ENCODE results near the gene GDI1. TPM values are rescaled to one million over a fixed set of nuclear protein-coding genes. Genes with fewer than 3 reads are reported as not detected.
"Not testable (repeated sequence)": the region's sequence is repeated elsewhere in the genome, so short reads cannot be mapped to it uniquely, and the experiment has no call there.

GDI1 gene
- total RNA-seq = 194 and 199 TPM in 2 replicates
- 65.2 TPM for total RNA-seq (2013)
- polyA plus RNA-seq = 311 and 436 TPM in 2 replicates
- polyA minus RNA-seq = 49.6 and 109 TPM in 2 replicates

GRCh38 chrX:154436983-154437752 is at the start of gene GDI1:
GDI1 (plus strand) TSS chrX:154437154; CDS start chrX:154437255, 101 bp downstream.
- peak within 1 kb of the TSS; percentile 64 for H3K9ac ChIP-seq (ENCODE audit: low read length)
- ChIA-PET CTCF (no interaction called here), POLR2A (interaction anchor here (0.9 to 1.6 kb wide), 2 partner anchors 16 to 39 kb away, joined by 3 read pairs; partner anchors contain the start of gene RPL10)
- peak within 1 kb of the TSS; percentile 80 for H3K4me2 ChIP-seq (replicated peaks; ENCODE audit: low read depth, low read length, poor library complexity, severe bottlenecking)
- H3K79me2 ChIP-seq (ENCODE audit: control insufficient read depth, insufficient read depth, low read length) = peaks cover 27% of the 10 kb centered on the region
- H3K4me3 Mint-ChIP-seq = peak within 1 kb of the TSS; percentile 84
- peaks cover 6% of the 10 kb centered on the region for H4K20me1 ChIP-seq (ENCODE audit: control insufficient read depth, insufficient read depth, low read length, poor library complexity, severe bottlenecking)
- no peaks in the 10 kb centered on the region for H3K27me3 Mint-ChIP-seq
- intact Hi-C loops (cut with micrococcal nuclease) = loop anchor here (1.0 kb wide), 1 partner anchor 9 kb away; the partner anchor contains the start of gene ATP6AP1
- peaks cover 13% of the 10 kb centered on the region for H3K4me1 Mint-ChIP-seq
- H3K27ac Mint-ChIP-seq = peak within 1 kb of the TSS; percentile 92
- peak; percentile 85 for DNase-seq
- H3K27me3 ChIP-seq (replicated peaks in 1 of 4; ENCODE audit: control extremely low read depth in 1 of 4, control insufficient read depth in 3 of 4, insufficient read depth in 4 of 4, low read length in 3 of 4) = no peaks in the 10 kb centered on the region
- H3K36me3 ChIP-seq (replicated peaks in 1 of 2; ENCODE audit: control extremely low read depth in 1 of 2, control insufficient read depth in 1 of 2, extremely low read depth in 1 of 2, insufficient read depth in 2 of 2, low read length in 1 of 2) = peaks cover 0 to 19% of the 10 kb centered on the region in 2 experiments
- no peaks in the 10 kb centered on the region for H3K9me3 ChIP-seq (ENCODE audit: control extremely low read depth in 1 of 3, control insufficient read depth in 2 of 3, insufficient read depth in 1 of 3, low read length in 2 of 3)
- H3K9me3 Mint-ChIP-seq (ENCODE audit: insufficient read depth) = no peaks in the 10 kb centered on the region
- peak within 1 kb of the TSS; percentile 9 to 65 (median 61) for H3K4me3 ChIP-seq (ENCODE audit: control extremely low read depth in 1 of 5, extremely low read depth in 1 of 5, insufficient read depth in 1 of 5, low read depth in 2 of 5, low read length in 4 of 5)
- TF ChIP-seq CTCF (IDR thresholded peaks at IDR 0.05) (no peak), EZH2 (IDR thresholded peaks at IDR 0.05; ENCODE audit: borderline replicate concordance, insufficient read depth, low read depth, low read length, poor library complexity, severe bottlenecking) (no peak)
- WGBS (ENCODE audit: insufficient coverage) = under 1% methylated on average over 59 of the region's 93 CpGs
- ATAC-seq (ENCODE audit: low read depth) = peak; percentile 69
- H3K4me1 ChIP-seq (ENCODE audit: control insufficient read depth in 2 of 2, insufficient read depth in 2 of 2, low read length in 2 of 2) = peaks cover 10 to 19% of the 10 kb centered on the region in 2 donors
- H2AFZ ChIP-seq (ENCODE audit: insufficient read depth, low read depth, low read length, poor library complexity, severe bottlenecking) = peak within 1 kb of the TSS; percentile 68
- H3K27ac ChIP-seq (ENCODE audit: low read length in 2 of 2) = peak within 1 kb of the TSS; percentile 59 to 80

GRCh38 chrX:154388094-154388493 is 48.9 kb upstream of the GDI1 start:
- H4K20me1 ChIP-seq (ENCODE audit: control insufficient read depth, insufficient read depth, low read length, poor library complexity, severe bottlenecking); H3K4me2 ChIP-seq (replicated peaks; ENCODE audit: low read depth, low read length, poor library complexity, severe bottlenecking); DNase-seq; H3K4me3 ChIP-seq (ENCODE audit: control extremely low read depth in 1 of 5, extremely low read depth in 1 of 5, insufficient read depth in 1 of 5, low read depth in 2 of 5, low read length in 4 of 5); CTCF ChIA-PET; H3K4me3 Mint-ChIP-seq; POLR2A ChIA-PET; H3K27ac Mint-ChIP-seq; H3K36me3 ChIP-seq (replicated peaks in 1 of 2; ENCODE audit: control extremely low read depth in 1 of 2, control insufficient read depth in 1 of 2, extremely low read depth in 1 of 2, insufficient read depth in 2 of 2, low read length in 1 of 2); H3K9me3 ChIP-seq (ENCODE audit: control extremely low read depth in 1 of 3, control insufficient read depth in 2 of 3, insufficient read depth in 1 of 3, low read length in 2 of 3); H3K9me3 Mint-ChIP-seq (ENCODE audit: insufficient read depth); H3K27me3 ChIP-seq (replicated peaks in 1 of 4; ENCODE audit: control extremely low read depth in 1 of 4, control insufficient read depth in 3 of 4, insufficient read depth in 4 of 4, low read length in 3 of 4); H3K4me1 Mint-ChIP-seq; H3K27me3 Mint-ChIP-seq; H3K9ac ChIP-seq (ENCODE audit: low read length); H3K27ac ChIP-seq (ENCODE audit: low read length in 2 of 2); H3K79me2 ChIP-seq (ENCODE audit: control insufficient read depth, insufficient read depth, low read length); intact Hi-C loops (cut with micrococcal nuclease); H2AFZ ChIP-seq (ENCODE audit: insufficient read depth, low read depth, low read length, poor library complexity, severe bottlenecking); H3K4me1 ChIP-seq (ENCODE audit: control insufficient read depth in 2 of 2, insufficient read depth in 2 of 2, low read length in 2 of 2): not testable (repeated sequence)
- no CpG with 5 or more reads among the region's 20 CpGs for WGBS (ENCODE audit: insufficient coverage)
- peak; percentile 21 for ATAC-seq (ENCODE audit: low read depth)

GRCh38 chrX:154388649-154389048 is 48.3 kb upstream of the GDI1 start:
- H3K36me3 ChIP-seq (replicated peaks in 1 of 2; ENCODE audit: control extremely low read depth in 1 of 2, control insufficient read depth in 1 of 2, extremely low read depth in 1 of 2, insufficient read depth in 2 of 2, low read length in 1 of 2); H3K27ac ChIP-seq (ENCODE audit: low read length in 2 of 2); H3K27ac Mint-ChIP-seq; H3K9me3 ChIP-seq (ENCODE audit: control extremely low read depth in 1 of 3, control insufficient read depth in 2 of 3, insufficient read depth in 1 of 3, low read length in 2 of 3); H4K20me1 ChIP-seq (ENCODE audit: control insufficient read depth, insufficient read depth, low read length, poor library complexity, severe bottlenecking); intact Hi-C loops (cut with micrococcal nuclease); H3K4me2 ChIP-seq (replicated peaks; ENCODE audit: low read depth, low read length, poor library complexity, severe bottlenecking); H3K4me1 Mint-ChIP-seq; POLR2A ChIA-PET; CTCF ChIA-PET; H3K4me3 ChIP-seq (ENCODE audit: control extremely low read depth in 1 of 5, extremely low read depth in 1 of 5, insufficient read depth in 1 of 5, low read depth in 2 of 5, low read length in 4 of 5); H3K4me3 Mint-ChIP-seq; H3K9ac ChIP-seq (ENCODE audit: low read length); DNase-seq; H2AFZ ChIP-seq (ENCODE audit: insufficient read depth, low read depth, low read length, poor library complexity, severe bottlenecking); H3K79me2 ChIP-seq (ENCODE audit: control insufficient read depth, insufficient read depth, low read length); H3K9me3 Mint-ChIP-seq (ENCODE audit: insufficient read depth); H3K27me3 ChIP-seq (replicated peaks in 1 of 4; ENCODE audit: control extremely low read depth in 1 of 4, control insufficient read depth in 3 of 4, insufficient read depth in 4 of 4, low read length in 3 of 4); H3K4me1 ChIP-seq (ENCODE audit: control insufficient read depth in 2 of 2, insufficient read depth in 2 of 2, low read length in 2 of 2); H3K27me3 Mint-ChIP-seq: not testable (repeated sequence)
- peak; percentile 6 for ATAC-seq (ENCODE audit: low read depth)
- WGBS (ENCODE audit: insufficient coverage) = no CpG with 5 or more reads among the region's 16 CpGs

Data from B cell (primary cell).